IMR-90 (cell line): Measurements from ENCODE around the gene ABCB10. TPM values are rescaled to one million over a fixed set of nuclear protein-coding genes. Genes with fewer than 3 reads are reported as not detected.

Source experiments
- ATAC-seq: fragments of 200-7000 bp; cut with Tn5 transposase; 2 replicates; pipeline ENCODE4 v1.9.1; 2020; ENCODE audit warnings: low read depth, mild to moderate bottlenecking, moderate library complexity
- BruUV-seq: library from RNA; stranded (reverse); fragments of 400-500 nt; replicated peaks from 2 replicates; lab custom pipeline; 2021; lab: Mats Ljungman, UMichigan
- CTCF ChIA-PET: fragments of 300-600 bp; formaldehyde crosslinking; extraction: SDS; loops from one replicate; lab custom pipeline; 2021; ENCODE audit warnings: antibody characterized with exemption; lab: Yijun Ruan, JAX
- POLR2A ChIA-PET: fragments of 300-600 bp; sonication (Branson Sonifier 250); formaldehyde crosslinking; loops from one replicate; lab custom pipeline; 2022; ENCODE audit warnings: antibody characterized with exemption; ENCODE audit not compliant: unreplicated experiment; lab: Charles Lee
- DNase-seq: peaks from one replicate; pipeline ENCODE4 v3.0.0; 2013
- H2AFZ ChIP-seq: replicated peaks from 2 replicates; pipeline ENCODE3; 2013; ENCODE audit warnings: low read length, mild to moderate bottlenecking; ENCODE audit not compliant: poor library complexity
- H2AK5ac ChIP-seq: 2 replicates; pipeline ENCODE4 v1.6.1; 2013; ENCODE audit warnings: low read depth, low read length, inconsistent platforms
- H2AK9ac ChIP-seq: replicated peaks from 2 replicates; pipeline ENCODE3; 2013; ENCODE audit warnings: mild to moderate bottlenecking, low read depth, low read length, moderate library complexity; ENCODE audit not compliant: poor library complexity
- H2BK120ac ChIP-seq: 2 replicates; pipeline ENCODE4 v1.6.1; 2013; ENCODE audit warnings: low read depth, low read length, inconsistent platforms
- H2BK15ac ChIP-seq: 3 replicates; pipeline ENCODE4 v1.6.1; 2013; ENCODE audit warnings: low read depth, low read length, inconsistent platforms
- H2BK20ac ChIP-seq: 2 replicates; pipeline ENCODE4 v1.6.1; 2013; ENCODE audit warnings: low read depth, mild to moderate bottlenecking, inconsistent platforms, low read length, moderate library complexity
- H2BK5ac ChIP-seq: 2 replicates; pipeline ENCODE4 v1.6.1; 2013; ENCODE audit warnings: mild to moderate bottlenecking, low read depth, low read length, inconsistent platforms; ENCODE audit not compliant: poor library complexity, severe bottlenecking
- H3K14ac ChIP-seq: replicated peaks from 2 replicates; pipeline ENCODE4 v1.6.1; 2013; ENCODE audit warnings: low read depth, low read length, inconsistent platforms
- H3K18ac ChIP-seq: 2 replicates; pipeline ENCODE4 v1.6.1; 2013; ENCODE audit warnings: low read depth, low read length, control low read depth
- H3K23ac ChIP-seq: 2 replicates; pipeline ENCODE4 v1.6.1; 2013; ENCODE audit warnings: low read depth, low read length, inconsistent platforms
- H3K27ac ChIP-seq: 2 replicates; pipeline ENCODE4 v1.5.1; 2013; ENCODE audit warnings: mild to moderate bottlenecking, control low read depth, low read length; ENCODE audit not compliant: insufficient read depth
- H3K27me3 ChIP-seq: 2 replicates; pipeline ENCODE4 v1.6.1; 2013; ENCODE audit warnings: low read length; ENCODE audit not compliant: control insufficient read depth, insufficient read depth
- H3K36me3 ChIP-seq: 2 replicates; pipeline ENCODE4 v1.6.1; 2013; ENCODE audit warnings: low read length, mixed read lengths; ENCODE audit not compliant: control insufficient read depth, insufficient read depth
- H3K4ac ChIP-seq: 2 replicates; pipeline ENCODE4 v1.6.1; 2013; ENCODE audit warnings: low read depth, low read length, inconsistent platforms
- H3K4me1 ChIP-seq: 2 replicates; pipeline ENCODE4 v1.6.1; 2013; ENCODE audit warnings: low read length, mixed read lengths; ENCODE audit not compliant: control insufficient read depth, insufficient read depth
- H3K4me2 ChIP-seq: 2 replicates; pipeline ENCODE4 v1.6.1; 2013; ENCODE audit warnings: low read depth, mild to moderate bottlenecking, control low read depth, low read length, moderate library complexity
- H3K4me3 ChIP-seq: 2 replicates; pipeline ENCODE4 v1.5.1; 2013; ENCODE audit warnings: low read depth, mild to moderate bottlenecking, control low read depth, low read length, moderate library complexity; ENCODE audit not compliant: insufficient read depth
- H3K56ac ChIP-seq: 2 replicates; pipeline ENCODE4 v1.6.1; 2013; ENCODE audit warnings: low read length, inconsistent platforms; ENCODE audit not compliant: insufficient read depth; ENCODE audit errors: extremely low read depth
- H3K79me1 ChIP-seq, 2 experiments: 2 replicates each; pipeline ENCODE4 v1.6.1; 2013; ENCODE audit warnings: low read length in 2 of 2, inconsistent platforms in 1 of 2, low read depth in 1 of 2
- H3K9ac ChIP-seq: 2 replicates; pipeline ENCODE4 v1.6.1; 2013; ENCODE audit warnings: low read depth, low read length, control low read depth
- H3K9me1 ChIP-seq: 2 replicates; pipeline ENCODE4 v1.6.1; 2013; ENCODE audit warnings: low read length, inconsistent platforms; ENCODE audit not compliant: insufficient read depth
- H3K9me3 ChIP-seq: 2 replicates; pipeline ENCODE4 v1.6.1; 2013; ENCODE audit warnings: low read length; ENCODE audit not compliant: control insufficient read depth, insufficient read depth
- H4K20me1 ChIP-seq: 2 replicates; pipeline ENCODE4 v1.6.1; 2013; ENCODE audit warnings: low read length, inconsistent platforms; ENCODE audit not compliant: insufficient read depth
- H4K5ac ChIP-seq: 2 replicates; pipeline ENCODE4 v1.6.1; 2013; ENCODE audit warnings: mild to moderate bottlenecking, low read depth, low read length, control low read depth
- H4K8ac ChIP-seq, 2 experiments: 2 replicates each; pipeline ENCODE4 v1.6.1; 2013; ENCODE audit warnings: low read depth in 2 of 2, low read length in 2 of 2, control low read depth in 1 of 2, inconsistent platforms in 1 of 2
- H4K91ac ChIP-seq: 2 replicates; pipeline ENCODE4 v1.6.1; 2013; ENCODE audit warnings: low read depth, low read length, inconsistent platforms; ENCODE audit not compliant: insufficient read depth
- CTCF ChIP-seq: conservative IDR thresholded peaks from 2 replicates; pipeline ENCODE4 v1.5.1; 2012; ENCODE audit warnings: mild to moderate bottlenecking, low read depth, low read length, improper control_type of control experiment
- MAFK ChIP-seq: IDR thresholded peaks from 2 replicates; pipeline ENCODE4 v1.6.1; 2012; ENCODE audit warnings: low read depth, low read length, improper control_type of control experiment
- MAZ ChIP-seq: IDR thresholded peaks from 2 replicates; pipeline ENCODE4 v1.6.1; 2012; ENCODE audit warnings: low read depth, mild to moderate bottlenecking, low read length, improper control_type of control experiment, moderate library complexity, borderline replicate concordance
- MXI1 ChIP-seq: IDR thresholded peaks from 2 replicates; pipeline ENCODE4 v1.6.1; 2012; ENCODE audit warnings: low read depth, mild to moderate bottlenecking, low read length, moderate library complexity, borderline replicate concordance
- WGBS, 2 experiments: methylation state at CpG; one replicate each; pipeline versions ENCODE4 v1.1.5 to v1.1.7; 2013; ENCODE audit warnings: missing lambda C conversion rate in 2 of 2; ENCODE audit not compliant: insufficient read length in 1 of 2; ENCODE audit errors: extremely low coverage in 2 of 2; 5-methylcytosine and 5-hydroxymethylcytosine counted together
- dilution Hi-C: fragments of 300-500 bp; cut with HindIII; formaldehyde crosslinking; loops from one replicate; pipeline ENCODE4 v1.14.3; 2018; ENCODE audit warnings: low sequenced_read_pairs; ENCODE audit not compliant: unreplicated experiment
- in situ Hi-C: fragments of 300-500 bp; cut with MboI; formaldehyde crosslinking; loops from 3 replicates; pipeline ENCODE4 v1.14.3; 2019; ENCODE audit warnings: low sequenced_read_pairs, inconsistent platforms, mixed read lengths
- intact Hi-C: fragments of 100-400 bp; cut with micrococcal nuclease; formaldehyde crosslinking; loops from 2 replicates; pipeline ENCODE4 v1.10.0; 2022
- polyA plus RNA-seq, 3 experiments: library from polyadenylated mRNA; depleted of rRNA; stranded (reverse); fragments of >200 nt; gene quantifications; 2 replicates each; pipeline ENCODE4 v1.2.3, GENCODE V29; 2012; ENCODE audit warnings: low replicate concordance in 1 of 3
- total RNA-seq: library from RNA; depleted of rRNA; stranded (reverse); fragments of >200 nt; gene quantifications from 2 replicates; pipeline ENCODE4 v1.2.3, GENCODE V29; 2012

ABCB10 gene
- total and polyA plus RNA-seq, 2 of the 4 experiments (the other 2 are of a cell fraction) = 6.5 to 10.9 TPM

- dilution Hi-C loops (no loop called here), in situ Hi-C loops (no loop called here), intact Hi-C loops (no loop called here)
- Histone ChIP-seq H4K5ac (no peak overlapping the region), H3K9ac (no peak overlapping the region), H3K36me3 (no peaks in the 10 kb centered on the region), H2BK20ac (no peak overlapping the region), H3K79me1 (no peaks in the 10 kb centered on the region), H2AFZ (no peak overlapping the region), H2BK5ac (no peak overlapping the region), H3K56ac (no peak overlapping the region), H3K23ac (no peak overlapping the region), H4K8ac (no peak overlapping the region), H3K4me3 (no peak overlapping the region), H3K4me1 (no peaks in the 10 kb centered on the region), H2BK15ac (no peak overlapping the region), H3K4me2 (no peak overlapping the region), H3K4ac (no peak overlapping the region), H2AK5ac (no peak overlapping the region), H3K9me3 (no peaks in the 10 kb centered on the region), H4K91ac (no peak overlapping the region), H3K27me3 (peaks cover 4% of the 10 kb centered on the region; the same call in 1 of the 2 replicates), H4K20me1 (no peaks in the 10 kb centered on the region), H3K27ac (no peak overlapping the region), H3K18ac (no peak overlapping the region), H2BK120ac (no peak overlapping the region), H3K9me1 (no peaks in the 10 kb centered on the region), H3K14ac (no peak overlapping the region), H2AK9ac (no peak overlapping the region)
- TF ChIP-seq CTCF (no peak), MAFK (no peak), MXI1 (no peak), MAZ (no peak)
- CTCF ChIA-PET = interaction anchor here (1.0 kb wide), 1 partner anchor 11 kb away, joined by 3 read pairs; no protein-coding TSS in a partner anchor
- BruUV-seq = no TSS peak
- WGBS, 2 experiments = 90% methylated on average over 5 of the region's 13 CpGs; no CpG with 5 or more reads in 1 of the 2 experiments
- POLR2A ChIA-PET = no interaction called here
- DNase-seq (no peak), ATAC-seq (no peak)
Observed at GRCh38 chr1:229567109-229567868, 8.8 kb upstream of the ABCB10 start.
